Measurements from ENCODE around the gene PDZD7. TPM values are rescaled to one million over a fixed set of nuclear protein-coding genes. Genes with fewer than 3 reads are reported as not detected.

Gene PDZD7
- total and polyA plus RNA-seq, 9 of the 15 experiments (the other 6 are each of a cell fraction or from before 2014, with no cell fraction given) = 0.04 to 0.24 (median 0.08) TPM; not detected in 3

DNA sequence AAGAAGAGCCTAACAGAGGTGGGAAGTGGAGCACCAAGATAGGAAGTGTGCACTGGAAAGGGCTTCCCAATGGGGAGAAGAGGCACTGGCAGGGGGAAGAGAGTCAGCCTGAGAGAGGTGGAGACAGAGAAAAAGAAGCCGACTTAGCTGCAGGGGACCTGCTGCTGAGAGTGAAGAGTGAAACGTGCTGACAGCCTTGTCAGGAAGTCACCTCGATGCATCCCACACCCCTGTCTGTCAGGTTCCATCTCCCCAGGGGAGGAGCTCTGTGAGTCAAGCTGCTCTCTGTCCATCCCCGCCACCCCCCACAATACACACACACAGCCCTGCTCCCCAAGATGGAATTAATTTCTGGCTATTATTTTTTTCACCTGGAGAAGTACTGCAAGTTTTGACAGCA, 44.8 kb upstream of the PDZD7 start:
- no peak overlapping the region for H3K9ac ChIP-seq (ENCODE audit: insufficient read depth in 1 of 2, low read depth in 2 of 2, low read length in 2 of 2)
- FAIRE-seq = no peak
- H3K4me1 ChIP-seq (replicated peaks in 1 of 2; ENCODE audit: control insufficient read depth in 2 of 2, insufficient read depth in 2 of 2, low read length in 2 of 2) = peaks cover 12 to 15% of the 10 kb centered on the region in 2 experiments
- H2AFZ ChIP-seq (ENCODE audit: low read depth, low read length) = no peak overlapping the region
- WGBS (ENCODE audit: insufficient coverage, low coverage, missing lambda C conversion rate) = 0% methylated on average over 2 of the region's 4 CpGs
- no peak overlapping the region for H3K27ac ChIP-seq (ENCODE audit: extremely low read depth, low read depth, low read length)
- POLR2A ChIA-PET = interaction anchor here (0.8 kb wide), 1 partner anchor 9 kb away, joined by 3 read pairs; no protein-coding TSS in a partner anchor
- no peak for TF ChIP-seq EZH2 (IDR thresholded peaks at IDR 0.05; ENCODE audit: borderline replicate concordance, low read depth, low read length)
- no peak for TF ChIP-seq CBX8 (IDR thresholded peaks at IDR 0.05; ENCODE audit: borderline replicate concordance, extremely low read depth, low read depth, low read length, poor library complexity, severe bottlenecking)
- TF ChIP-seq GABPB1 (CRISPR knock-in tag; IDR thresholded peaks at IDR 0.05) = no peak
- no peak for TF ChIP-seq HNRNPK (IDR thresholded peaks at IDR 0.05; ENCODE audit: low read depth, low read length, poor library complexity, severe bottlenecking)
- no peak for TF ChIP-seq ATF1 (CRISPR knock-in tag; IDR thresholded peaks at IDR 0.05)
- no peak for TF ChIP-seq ATF1 (tag; IDR thresholded peaks at IDR 0.05)
- no peak for TF ChIP-seq SIN3B (IDR thresholded peaks at IDR 0.05; ENCODE audit: low read depth)
- TF ChIP-seq BMI1 (IDR thresholded peaks at IDR 0.05; ENCODE audit: low read length) = no peak
- no peak for TF ChIP-seq ZNF644 (tag; IDR thresholded peaks at IDR 0.05; ENCODE audit: low read depth)
- no peak for TF ChIP-seq ATF7 (IDR thresholded peaks at IDR 0.05)
- TF ChIP-seq ETV5 (CRISPR knock-in tag; IDR thresholded peaks at IDR 0.05; ENCODE audit: low read depth) = no peak
- TF ChIP-seq KDM1A (IDR thresholded peaks at IDR 0.05) = no peak
- TF ChIP-seq KLF13 (tag; IDR thresholded peaks at IDR 0.05; ENCODE audit: borderline replicate concordance, low read depth) = no peak
- TF ChIP-seq ZNF780A (CRISPR knock-in tag; IDR thresholded peaks at IDR 0.05) = no peak
- TF ChIP-seq, protein P1, sequence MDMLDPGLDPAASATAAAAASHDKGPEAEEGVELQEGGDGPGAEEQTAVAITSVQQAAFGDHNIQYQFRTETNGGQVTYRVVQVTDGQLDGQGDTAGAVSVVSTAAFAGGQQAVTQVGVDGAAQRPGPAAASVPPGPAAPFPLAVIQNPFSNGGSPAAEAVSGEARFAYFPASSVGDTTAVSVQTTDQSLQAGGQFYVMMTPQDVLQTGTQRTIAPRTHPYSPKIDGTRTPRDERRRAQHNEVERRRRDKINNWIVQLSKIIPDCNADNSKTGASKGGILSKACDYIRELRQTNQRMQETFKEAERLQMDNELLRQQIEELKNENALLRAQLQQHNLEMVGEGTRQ (CRISPR knock-in tag; IDR thresholded peaks at IDR 0.05) = no peak
- no peaks in the 10 kb centered on the region for H3K9me1 ChIP-seq (ENCODE audit: control insufficient read depth, insufficient read depth, low read length)
- no peaks in the 10 kb centered on the region for H3K9me3 ChIP-seq (replicated peaks; ENCODE audit: control insufficient read depth, insufficient read depth, low read depth, low read length)
- no peak overlapping the region for H3K4me2 ChIP-seq (ENCODE audit: insufficient read depth, low read length)
- CTCF ChIA-PET (ENCODE audit: low intra/inter-chr PET ratio) = no interaction called here
- H3K27me3 ChIP-seq (ENCODE audit: control insufficient read depth in 2 of 2, insufficient read depth in 2 of 2, low read length in 2 of 2) = peaks cover 0 to 7% of the 10 kb centered on the region in 2 experiments; a peak in 3 of 5 replicates
- intact Hi-C loops (cut with micrococcal nuclease) = no loop called here
- no TSS peak for BruUV-seq (replicated peaks)
- in situ Hi-C loops (cut with MboI) = no loop called here
- no peak overlapping the region for H3K4me3 ChIP-seq
- H4K20me1 ChIP-seq (replicated peaks; ENCODE audit: control insufficient read depth, insufficient read depth, low read length) = no peaks in the 10 kb centered on the region
- no peak for DNase-seq (ENCODE audit: extremely low read depth in 1 of 4, low spot score in 3 of 4)
- no peak for ATAC-seq
- no peaks in the 10 kb centered on the region for H3K36me3 ChIP-seq (ENCODE audit: control insufficient read depth, insufficient read depth, low read length)
- no peaks in the 10 kb centered on the region for H3K79me2 ChIP-seq (ENCODE audit: control insufficient read depth, insufficient read depth, low read length)
